Peyer's patch (tissue), 4 donors: ENCODE results near the gene KLRK1. TPM values are rescaled to one million over a fixed set of nuclear protein-coding genes. Genes with fewer than 3 reads are reported as not detected.
"Not testable (repeated sequence)": the region's sequence is repeated elsewhere in the genome, so short reads cannot be mapped to it uniquely, and the experiment has no call there.

Experiments used
- DNase-seq, 3 donors: peaks; one replicate each; pipeline ENCODE4 v3.0.0-alpha.2; 2017 to 2019
- H3K27ac ChIP-seq, 4 donors: fragments of 200-600 bp; sonication (generic); one replicate each; pipeline ENCODE4 v1.5.1; 2016 to 2019
- H3K27me3 ChIP-seq, 2 donors: fragments of 200-600 bp; sonication (generic); one replicate each; pipeline ENCODE4 v1.5.1; 2019
- H3K36me3 ChIP-seq, 3 donors: fragments of 200-600 bp; sonication (generic); one replicate each; pipeline ENCODE4 v1.5.1; 2016 to 2019
- H3K4me1 ChIP-seq, 4 donors: fragments of 200-600 bp; sonication (generic); one replicate each; pipeline ENCODE4 v1.5.1; 2016 to 2019
- H3K4me3 ChIP-seq, 4 donors: fragments of 200-600 bp; sonication (generic); 1 replicate in 3 of 4; 2 replicates in 1 of 4; pipeline ENCODE4 v1.5.1; 2016 to 2019; ENCODE audit warnings: mild to moderate bottlenecking in 1 of 4
- H3K9me3 ChIP-seq, 4 donors: fragments of 200-600 bp; sonication (generic); one replicate each; pipeline ENCODE4 v1.5.1; 2016 to 2019; ENCODE audit warnings: mild to moderate bottlenecking in 1 of 4
- POLR2A ChIP-seq, 2 donors: fragments of 450-650 bp; IDR thresholded peaks; one replicate each; pipeline ENCODE4 v1.5.1; 2017; ENCODE audit warnings: antibody characterized with exemption in 2 of 2, mild to moderate bottlenecking in 2 of 2, moderate library complexity in 2 of 2
- total RNA-seq, 4 donors: library from RNA; depleted of rRNA; stranded (reverse); fragments of >200 nt; gene quantifications; one replicate each; pipeline ENCODE4 v1.1.0, GENCODE V29; 2016
- TF ChIP-seq, protein P1 (sequence below), 6 experiments: fragments of 450-650 bp in 4 of 6; fragments of 200-600 bp in 2 of 6; sonication (generic) in 1 of 6; IDR thresholded peaks; one replicate each; pipeline ENCODE4 v1.5.1; 2017 to 2019; ENCODE audit warnings: antibody characterized with exemption in 6 of 6, mild to moderate bottlenecking in 3 of 6, moderate library complexity in 1 of 6

Gene KLRK1
- total RNA-seq, 4 donors from 2014 or later = 3.3 to 17.9 (median 6.6) TPM

DNA sequence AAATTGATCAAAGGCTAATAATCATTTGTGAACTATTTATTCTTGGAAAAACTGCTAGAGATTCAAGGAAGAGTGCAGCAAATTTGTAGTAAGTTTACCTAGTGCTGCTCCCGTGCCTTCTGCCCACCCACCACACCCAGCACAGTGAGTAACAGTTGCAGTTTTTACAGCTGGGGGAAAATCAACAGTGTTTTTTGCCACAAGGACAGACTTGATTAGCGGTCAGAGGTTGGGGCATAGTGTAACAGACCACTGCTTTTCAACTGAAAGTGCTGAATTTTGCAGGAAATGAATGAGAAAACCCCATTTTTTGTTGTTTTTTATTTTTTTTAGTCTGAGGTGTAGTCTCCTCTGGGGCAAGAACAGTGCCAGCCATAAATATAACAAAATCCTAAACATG, 7.5 kb upstream of the KLRK1 start:
- TF ChIP-seq POLR2A (IDR thresholded peaks at IDR 0.05) = no peak
- TF ChIP-seq, protein P1, sequence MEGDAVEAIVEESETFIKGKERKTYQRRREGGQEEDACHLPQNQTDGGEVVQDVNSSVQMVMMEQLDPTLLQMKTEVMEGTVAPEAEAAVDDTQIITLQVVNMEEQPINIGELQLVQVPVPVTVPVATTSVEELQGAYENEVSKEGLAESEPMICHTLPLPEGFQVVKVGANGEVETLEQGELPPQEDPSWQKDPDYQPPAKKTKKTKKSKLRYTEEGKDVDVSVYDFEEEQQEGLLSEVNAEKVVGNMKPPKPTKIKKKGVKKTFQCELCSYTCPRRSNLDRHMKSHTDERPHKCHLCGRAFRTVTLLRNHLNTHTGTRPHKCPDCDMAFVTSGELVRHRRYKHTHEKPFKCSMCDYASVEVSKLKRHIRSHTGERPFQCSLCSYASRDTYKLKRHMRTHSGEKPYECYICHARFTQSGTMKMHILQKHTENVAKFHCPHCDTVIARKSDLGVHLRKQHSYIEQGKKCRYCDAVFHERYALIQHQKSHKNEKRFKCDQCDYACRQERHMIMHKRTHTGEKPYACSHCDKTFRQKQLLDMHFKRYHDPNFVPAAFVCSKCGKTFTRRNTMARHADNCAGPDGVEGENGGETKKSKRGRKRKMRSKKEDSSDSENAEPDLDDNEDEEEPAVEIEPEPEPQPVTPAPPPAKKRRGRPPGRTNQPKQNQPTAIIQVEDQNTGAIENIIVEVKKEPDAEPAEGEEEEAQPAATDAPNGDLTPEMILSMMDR (IDR thresholded peaks at IDR 0.05) = no peak
- Histone ChIP-seq H3K4me3 (no peak overlapping the region), H3K9me3 (no peaks in the 10 kb centered on the region), H3K36me3 (no peaks in the 10 kb centered on the region), H3K27ac (no peak overlapping the region), H3K4me1 (peaks cover 0 to 4% (median 0%) of the 10 kb centered on the region in 4 donors), H3K27me3 (no peaks in the 10 kb centered on the region)
- no peak for DNase-seq

DNA sequence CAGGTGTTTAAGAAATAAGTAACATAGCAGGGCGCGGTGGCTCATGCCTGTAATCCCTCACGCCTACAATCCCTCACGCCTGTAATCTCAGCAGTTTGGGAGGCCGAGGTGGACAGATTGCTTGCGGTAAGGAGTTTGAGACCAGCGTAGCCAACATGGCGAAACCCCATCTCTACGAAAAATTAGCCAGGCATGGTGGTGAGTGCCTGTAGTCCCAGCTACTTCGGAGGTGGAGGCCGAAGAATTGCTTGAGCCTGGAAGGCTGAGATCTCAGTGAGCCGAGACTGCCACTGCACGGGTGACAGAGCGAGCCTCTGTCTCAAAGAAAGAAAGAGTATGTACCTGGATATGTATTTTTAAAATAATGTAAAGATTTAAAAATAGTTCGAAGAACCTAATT, 6.3 kb upstream of the KLRK1 start:
- not testable (repeated sequence) for H3K27me3 ChIP-seq, DNase-seq, H3K9me3 ChIP-seq, H3K36me3 ChIP-seq, H3K4me1 ChIP-seq
- peak overlapping the region in 1 of 4 donors; percentile 15 for H3K4me3 ChIP-seq
- peak overlapping the region in 3 of 4 donors; percentile 22 to 73 (median 33) for H3K27ac ChIP-seq

DNA sequence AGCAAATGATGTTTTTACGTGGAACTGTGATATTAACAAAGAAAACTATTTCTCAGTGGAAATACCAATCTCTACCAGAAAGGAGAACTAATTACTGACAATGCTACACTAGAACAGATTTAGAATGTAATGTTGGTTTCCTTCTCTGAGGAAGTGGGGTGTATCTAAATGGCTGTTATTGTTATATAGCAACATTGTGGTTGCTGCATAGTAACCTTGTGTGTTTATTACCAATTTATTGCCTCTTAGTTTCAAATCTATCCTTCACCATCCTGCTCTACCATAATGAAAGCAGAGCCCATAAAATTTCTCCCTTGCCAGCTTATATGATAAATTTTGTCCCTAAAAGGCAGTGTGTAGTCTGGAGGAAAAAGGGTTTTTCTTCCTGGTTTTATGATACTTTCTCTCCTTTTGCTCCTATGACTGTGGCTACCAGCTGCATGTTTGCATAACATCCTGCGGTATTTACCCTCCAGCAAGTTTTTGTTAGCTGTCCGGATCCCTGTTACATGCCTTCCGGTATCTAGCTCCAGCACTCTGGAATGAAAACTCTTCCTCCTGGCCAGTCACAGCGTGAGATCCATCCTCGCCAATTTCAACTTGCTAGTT, 5.7 kb upstream of the KLRK1 start:
- Histone ChIP-seq H3K9me3 (no peaks in the 10 kb centered on the region), H3K4me1 (peaks cover 0 to 4% (median 0%) of the 10 kb centered on the region in 4 donors), H3K27me3 (no peaks in the 10 kb centered on the region), H3K27ac (peak overlapping the region; percentile 22 to 73 (median 38)), H3K36me3 (no peaks in the 10 kb centered on the region), H3K4me3 (peak overlapping the region in 1 of 4 donors; percentile 15)
- DNase-seq = no peak
- TF ChIP-seq, protein P1 (IDR thresholded peaks at IDR 0.05) = no peak

DNA sequence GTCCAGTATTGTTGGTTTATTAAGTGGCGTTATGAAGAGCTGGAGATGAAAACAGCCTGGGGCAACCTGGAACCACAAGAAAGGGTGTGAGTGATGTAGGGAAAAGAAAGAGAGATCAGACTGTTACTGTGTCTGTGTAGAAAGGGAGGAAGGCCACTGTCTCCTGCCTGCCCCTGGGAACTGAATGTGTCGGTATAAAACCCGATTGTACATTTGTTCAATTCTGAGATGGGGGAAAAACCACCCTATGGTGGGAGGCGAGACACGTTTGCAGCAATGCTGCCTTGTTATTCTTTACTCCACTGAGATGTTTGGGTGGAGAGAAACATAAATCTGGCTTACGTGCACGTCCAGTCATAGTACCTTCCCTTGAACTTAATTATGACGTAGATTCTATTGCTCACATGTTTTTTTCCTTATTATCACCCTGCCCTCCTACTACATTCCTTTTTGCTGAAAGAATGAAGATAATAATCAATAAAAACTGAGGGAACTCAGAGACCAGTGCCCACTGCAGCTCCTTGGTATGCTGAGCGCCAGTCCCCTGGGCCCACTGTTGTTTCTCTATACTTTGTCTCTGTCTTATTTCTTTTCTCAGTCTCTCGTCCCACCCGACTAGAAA, 4.8 kb upstream of the KLRK1 start:
- not testable (repeated sequence) for H3K4me1 ChIP-seq, H3K4me3 ChIP-seq, H3K36me3 ChIP-seq, H3K9me3 ChIP-seq, H3K27me3 ChIP-seq, DNase-seq
- H3K27ac ChIP-seq = peak overlapping the region in 3 of 4 donors; percentile 33 to 73 (median 42)

DNA sequence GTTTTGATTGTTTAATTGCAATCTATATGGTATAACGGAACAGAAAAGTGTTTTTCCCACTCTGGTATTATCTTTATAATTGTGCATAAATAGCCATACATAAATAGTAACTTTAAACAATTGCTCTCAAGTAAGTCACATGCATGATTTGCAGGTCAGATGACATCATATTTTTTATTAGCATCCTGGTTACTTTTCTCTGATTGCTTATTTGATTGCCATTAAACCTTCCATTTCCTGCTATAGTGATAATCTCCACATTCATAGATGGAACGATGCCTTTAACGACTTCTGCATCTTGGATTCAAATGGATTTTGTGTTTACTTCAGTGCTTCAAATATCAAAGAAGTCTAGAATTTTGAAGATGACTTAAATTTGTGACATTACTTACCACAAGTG, 3.5 kb upstream of the KLRK1 start:
- Histone ChIP-seq H3K27me3 (no peaks in the 10 kb centered on the region), H3K36me3 (no peaks in the 10 kb centered on the region), H3K4me3 (no peak overlapping the region), H3K9me3 (no peaks in the 10 kb centered on the region), H3K4me1 (peaks cover 0 to 4% (median 0%) of the 10 kb centered on the region in 4 donors), H3K27ac (peak overlapping the region in 1 of 4 donors; percentile 9)
- no peak for DNase-seq
- TF ChIP-seq, protein P1 (IDR thresholded peaks at IDR 0.05) = no peak
- TF ChIP-seq POLR2A (IDR thresholded peaks at IDR 0.05) = no peak

DNA sequence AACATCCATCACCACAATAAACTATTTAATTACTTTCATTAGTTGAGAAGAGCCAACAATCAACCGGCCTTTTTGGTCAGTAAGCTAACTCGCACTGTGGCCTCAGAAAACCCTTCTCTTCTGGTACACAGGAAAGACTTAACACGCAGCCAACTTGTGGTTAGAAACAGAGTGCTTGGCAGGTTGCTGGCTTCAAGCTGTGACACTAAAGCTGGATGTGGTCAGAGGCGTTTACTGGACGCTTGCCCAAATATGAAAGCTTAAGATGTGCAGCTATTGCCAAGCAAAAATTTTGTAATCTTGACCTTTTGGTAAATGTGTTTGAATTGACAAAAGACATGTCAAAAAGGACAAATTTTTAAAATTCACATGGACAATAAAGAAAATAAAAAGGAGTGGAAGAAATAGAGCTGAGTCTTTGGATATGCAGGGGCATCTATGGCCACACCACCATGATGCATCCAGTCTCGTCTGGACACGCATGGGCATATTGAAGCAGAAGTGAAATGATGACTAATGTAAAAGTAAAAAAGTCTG, 2.6 kb upstream of the KLRK1 start:
- H3K9me3 ChIP-seq = no peaks in the 10 kb centered on the region
- H3K27ac ChIP-seq = peak overlapping the region in 2 of 4 donors; percentile 9 to 15
- no peaks in the 10 kb centered on the region for H3K36me3 ChIP-seq
- H3K4me1 ChIP-seq = peaks cover 0 to 4% (median 0%) of the 10 kb centered on the region in 4 donors
- no peak for TF ChIP-seq POLR2A (IDR thresholded peaks at IDR 0.05)
- TF ChIP-seq, protein P1 (IDR thresholded peaks at IDR 0.05) = no peak
- no peaks in the 10 kb centered on the region for H3K27me3 ChIP-seq
- no peak overlapping the region for H3K4me3 ChIP-seq
- peak in 2 of 3 donors; percentile 31 to 62 for DNase-seq

DNA sequence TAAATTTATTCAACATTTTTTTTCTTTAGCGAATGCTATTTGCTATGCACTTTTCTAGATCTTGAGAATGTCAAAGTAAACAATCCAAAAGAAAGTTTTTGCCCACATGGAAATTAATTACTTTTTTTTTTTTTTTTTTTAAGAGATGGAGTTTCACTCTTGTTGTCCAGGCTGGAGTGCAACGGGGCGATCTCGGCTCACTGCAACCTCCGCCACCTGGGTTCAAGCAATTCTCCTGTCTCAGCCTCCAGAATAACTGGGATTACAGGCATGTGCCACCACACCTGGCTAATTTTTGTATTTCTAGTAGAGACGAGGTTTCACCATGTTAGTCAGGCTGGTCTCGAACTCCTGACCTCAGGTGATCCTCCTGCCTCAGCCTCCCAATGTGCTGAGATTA, 1.1 kb upstream of the KLRK1 start:
- H3K4me3 ChIP-seq, H3K36me3 ChIP-seq, H3K9me3 ChIP-seq, H3K4me1 ChIP-seq, DNase-seq, H3K27me3 ChIP-seq, H3K27ac ChIP-seq: not testable (repeated sequence)
